NCI-H128 (cell line): ENCODE measurements around the gene BASP1.
"Not testable (repeated sequence)": the region's sequence is repeated elsewhere in the genome, so short reads cannot be mapped to it uniquely, and the experiment has no call there.

Experiments
- DNase-seq: peaks from one replicate; lab custom pipeline; 2025; ENCODE audit not compliant: unreplicated experiment; lab: John Stamatoyannopoulos, UW

The BASP1 gene

DNA sequence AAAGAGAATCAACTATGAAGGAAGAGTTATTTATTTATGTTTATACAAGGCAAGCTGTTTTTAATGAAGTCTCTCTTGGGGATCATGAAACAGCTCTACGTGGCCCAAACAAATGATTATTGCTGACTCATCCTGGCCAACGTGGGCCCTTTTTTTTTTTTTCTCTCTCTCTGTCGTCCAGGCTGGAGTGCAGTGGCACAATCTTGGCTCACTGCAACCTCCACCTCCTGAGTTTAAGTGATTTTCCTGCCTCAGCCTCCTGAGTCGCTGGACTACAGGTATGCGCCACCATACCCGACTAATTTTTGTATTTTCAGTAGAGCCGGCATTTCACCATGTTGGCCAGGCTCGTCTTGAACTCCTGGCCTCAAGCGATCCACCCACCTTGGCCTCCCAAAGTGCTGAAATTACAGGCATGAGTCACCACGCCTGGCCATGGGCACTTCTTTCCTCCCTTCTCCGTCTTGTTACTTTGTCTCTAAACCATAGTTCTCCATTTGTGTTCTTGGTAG, 98.3 kb downstream of the BASP1 start:
- no peak for DNase-seq

- DNase-seq = no peak
These were observed 99.6 kb downstream of the BASP1 start for GRCh38 chr5:17316970-17317459.

GRCh38 chr5:17317473-17317872, 100.0 kb downstream of the BASP1 start:
- no peak for DNase-seq

DNA sequence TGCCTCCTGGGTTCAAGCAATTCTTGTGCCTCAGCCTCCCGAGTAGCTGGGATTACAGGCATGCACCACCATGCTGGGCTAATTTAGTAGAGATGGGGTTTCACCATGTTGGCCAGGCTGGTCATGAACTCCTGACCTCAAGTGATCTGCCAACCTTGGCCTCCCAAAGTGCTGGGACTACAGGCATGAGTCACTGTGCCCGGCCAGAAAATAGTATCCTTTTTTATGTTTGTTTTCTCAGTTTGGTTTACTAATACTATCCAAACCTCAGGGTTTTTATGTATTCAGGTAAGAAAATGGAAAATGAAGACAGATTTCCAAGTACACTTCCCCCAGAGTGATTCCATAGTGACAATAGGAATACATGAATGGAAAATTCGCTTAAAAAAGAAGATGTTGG, 101.7 kb downstream of the BASP1 start:
- not testable (repeated sequence) for DNase-seq

GRCh38 chr5:17325770-17326599, 108.6 kb downstream of the BASP1 start:
- DNase-seq = no peak
